Endodermal cell (in vitro differentiated cells): ENCODE measurements around the gene PEAR1. TPM values are rescaled to one million over a fixed set of nuclear protein-coding genes. Genes with fewer than 3 reads are reported as not detected.

Experiments
- DNase-seq: peaks from one replicate; pipeline ENCODE4 v3.0.0-alpha.2; 2017
- H3K27ac ChIP-seq: 2 replicates; pipeline ENCODE4 v1.5.1; 2013; ENCODE audit warnings: mild to moderate bottlenecking, low read depth, low read length, moderate library complexity
- H3K27me3 ChIP-seq: 2 replicates; pipeline ENCODE4 v1.6.1; 2013; ENCODE audit warnings: mild to moderate bottlenecking, low read length, moderate library complexity; ENCODE audit not compliant: insufficient read depth, control insufficient read depth, poor library complexity, severe bottlenecking
- H3K36me3 ChIP-seq: 2 replicates; pipeline ENCODE4 v1.7.0; 2013; ENCODE audit warnings: mild to moderate bottlenecking, low read length, moderate library complexity; ENCODE audit not compliant: control insufficient read depth, insufficient read depth
- H3K4me1 ChIP-seq: one replicate; pipeline ENCODE4 v1.7.0; 2013; ENCODE audit warnings: low read length; ENCODE audit not compliant: control insufficient read depth, insufficient read depth
- H3K4me3 ChIP-seq: 2 replicates; pipeline ENCODE4 v1.5.1; 2013; ENCODE audit warnings: mild to moderate bottlenecking, low read length, moderate library complexity
- H3K9ac ChIP-seq: 2 replicates; pipeline ENCODE4 v1.6.1; 2013; ENCODE audit warnings: mild to moderate bottlenecking, low read length, moderate library complexity; ENCODE audit not compliant: poor library complexity, severe bottlenecking; ENCODE audit errors: extremely low read depth
- H3K9me3 ChIP-seq: 2 replicates; pipeline ENCODE4 v1.6.1; 2013; ENCODE audit warnings: mild to moderate bottlenecking, low read length, moderate library complexity; ENCODE audit not compliant: control insufficient read depth
- H3K27ac Mint-ChIP-seq: 2 replicates; pipeline ENCODE4 v1.8.0; 2020; ENCODE audit warnings: mixed read lengths
- H3K27me3 Mint-ChIP-seq: 2 replicates; pipeline ENCODE4 v1.8.0; 2021; ENCODE audit warnings: mild to moderate bottlenecking, mixed read lengths; ENCODE audit not compliant: insufficient read depth
- H3K36me3 Mint-ChIP-seq: 2 replicates; pipeline ENCODE4 v1.8.0; 2020; ENCODE audit warnings: low read depth, mixed read lengths
- H3K4me1 Mint-ChIP-seq: 2 replicates; pipeline ENCODE4 v1.8.0; 2020; ENCODE audit warnings: mixed read lengths
- H3K4me3 Mint-ChIP-seq: 2 replicates; pipeline ENCODE4 v1.8.0; 2020; ENCODE audit warnings: mild to moderate bottlenecking, moderate library complexity, mixed read lengths
- H3K9me3 Mint-ChIP-seq: 2 replicates; pipeline ENCODE4 v1.8.0; 2020; ENCODE audit warnings: mild to moderate bottlenecking, mixed read lengths
- CTCF ChIP-seq: fragments of 200-600 bp; sonication (generic); conservative IDR thresholded peaks from 2 replicates; pipeline ENCODE4 v1.5.0; 2021; ENCODE audit warnings: antibody characterized with exemption, mild to moderate bottlenecking
- WGBS, 2 experiments: methylation state at CpG; one replicate each; pipeline versions ENCODE4 v1.1.5 to v1.1.7; 2013; ENCODE audit warnings: missing lambda C conversion rate in 2 of 2, mixed read lengths in 1 of 2; ENCODE audit not compliant: insufficient coverage in 1 of 2, insufficient read length in 1 of 2; 5-methylcytosine and 5-hydroxymethylcytosine counted together
- total RNA-seq, 2 donors: library from RNA; stranded (reverse); fragmentation: NEBNext Ultra II Directional in 1 of 2; extraction: Animal tissue kit (Norgen Biotek cat#: 25700) in 1 of 2; gene quantifications; 2 replicates in 1 of 2; 3 replicates in 1 of 2; pipeline ENCODE4 v1.2.1, GENCODE V29; 2021

The PEAR1 gene
- total RNA-seq, 2 donors from 2014 or later, result 0.29 to 0.53 TPM

DNA sequence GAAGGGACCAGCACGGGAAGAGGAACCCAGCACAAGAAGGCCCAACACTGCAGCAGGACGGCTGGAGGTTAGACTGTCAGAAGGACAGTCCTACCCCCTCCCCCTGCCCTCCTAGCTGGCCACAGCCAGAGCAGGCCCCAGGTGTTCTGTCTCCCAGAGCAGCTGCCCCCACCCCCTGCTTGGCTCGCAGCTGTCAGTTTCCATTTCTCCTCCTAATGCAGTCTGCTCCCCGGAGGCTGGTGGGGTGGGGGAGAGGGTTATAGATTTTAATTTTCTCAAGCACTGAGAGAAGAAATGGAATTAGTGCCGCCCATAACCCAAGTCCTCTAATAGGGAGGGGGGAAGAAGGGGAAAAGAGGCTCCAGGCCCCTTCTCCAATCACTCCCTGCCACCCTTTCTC, 13.0 kb upstream of the PEAR1 start:
- Mint-ChIP-seq H3K4me3 (no peak overlapping the region), H3K4me1 (no peaks in the 10 kb centered on the region), H3K27ac (no peak overlapping the region), H3K27me3 (peaks cover 53% of the 10 kb centered on the region), H3K36me3 (no peaks in the 10 kb centered on the region), H3K9me3 (no peaks in the 10 kb centered on the region)
- TF ChIP-seq CTCF, result no peak
- no peak overlapping the region for H3K27ac ChIP-seq
- H3K9me3 ChIP-seq, result no peaks in the 10 kb centered on the region
- no peak overlapping the region for H3K9ac ChIP-seq
- H3K27me3 ChIP-seq, result peaks cover 21% of the 10 kb centered on the region
- H3K4me1 ChIP-seq, result peaks cover 3% of the 10 kb centered on the region
- no peaks in the 10 kb centered on the region for H3K36me3 ChIP-seq
- DNase-seq, result no peak
- WGBS, 2 experiments, result 91 to 100% methylated on average over 1 to 5 of the region's 5 CpGs
- H3K4me3 ChIP-seq, result no peak overlapping the region

GRCh38 chr1:156881101-156881500, 12.4 kb upstream of the PEAR1 start:
- Mint-ChIP-seq H3K9me3 (no peaks in the 10 kb centered on the region), H3K36me3 (no peaks in the 10 kb centered on the region), H3K27me3 (peaks cover 51% of the 10 kb centered on the region), H3K27ac (no peak overlapping the region), H3K4me3 (no peak overlapping the region), H3K4me1 (no peaks in the 10 kb centered on the region)
- DNase-seq, result no peak
- Histone ChIP-seq H3K27me3 (peaks cover 21% of the 10 kb centered on the region), H3K4me1 (peaks cover 3% of the 10 kb centered on the region), H3K9me3 (no peaks in the 10 kb centered on the region), H3K4me3 (no peak overlapping the region), H3K27ac (no peak overlapping the region), H3K36me3 (no peaks in the 10 kb centered on the region), H3K9ac (no peak overlapping the region)
- no peak for TF ChIP-seq CTCF
- 83 to 98% methylated on average over 7 to 10 of the region's 10 CpGs for WGBS, 2 experiments

DNA sequence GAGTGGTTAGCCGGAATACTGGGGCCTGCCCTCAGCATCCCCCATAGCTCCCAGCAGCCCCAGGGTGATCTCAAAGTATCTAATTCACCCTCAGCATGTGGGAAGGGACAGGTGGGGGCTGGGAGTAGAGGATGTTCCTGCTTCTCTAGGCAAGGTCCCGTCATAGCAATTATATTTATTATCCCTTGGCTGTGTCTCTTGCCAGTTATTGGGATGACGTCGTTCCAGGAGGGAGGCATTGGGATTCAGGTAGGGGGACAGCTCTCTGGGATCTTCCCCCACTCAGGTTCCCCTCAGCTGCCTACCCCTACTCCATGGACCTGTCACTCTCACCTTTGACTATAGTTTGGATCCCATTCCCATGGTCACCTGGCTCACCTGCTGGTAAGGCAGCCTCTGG, 11.9 kb upstream of the PEAR1 start:
- Histone ChIP-seq H3K27ac (no peak overlapping the region), H3K36me3 (no peaks in the 10 kb centered on the region), H3K4me1 (peaks cover 3% of the 10 kb centered on the region), H3K4me3 (no peak overlapping the region), H3K9ac (no peak overlapping the region), H3K27me3 (peaks cover 21% of the 10 kb centered on the region), H3K9me3 (no peaks in the 10 kb centered on the region)
- TF ChIP-seq CTCF, result no peak
- Mint-ChIP-seq H3K9me3 (no peaks in the 10 kb centered on the region), H3K4me1 (peaks cover 4% of the 10 kb centered on the region), H3K27ac (no peak overlapping the region), H3K36me3 (no peaks in the 10 kb centered on the region), H3K4me3 (no peak overlapping the region), H3K27me3 (peaks cover 46% of the 10 kb centered on the region)
- WGBS, 2 experiments, result 87 to 97% methylated on average over 3 to 4 of the region's 4 CpGs
- DNase-seq, result no peak
